Ovary (tissue), 9 donors: ENCODE results near the gene TANC1. TPM values are rescaled to one million over a fixed set of nuclear protein-coding genes. Genes with fewer than 3 reads are reported as not detected.

Source experiments
- DNase-seq, 5 donors: peaks; one replicate each; pipeline ENCODE4 v3.0.0-alpha.2; 2019 to 2020
- H3K27ac ChIP-seq, 2 donors: fragments of 200-600 bp; one replicate each; pipeline versions ENCODE4 v1.5.1 to v1.8.0; 2019 to 2022
- H3K27me3 ChIP-seq: fragments of 200-600 bp; one replicate; pipeline ENCODE4 v1.8.0; 2022
- H3K36me3 ChIP-seq: fragments of 200-600 bp; sonication (generic); one replicate; pipeline ENCODE4 v1.5.1; 2019
- H3K4me1 ChIP-seq: one replicate; pipeline ENCODE4 v1.8.1; 2013; ENCODE audit warnings: mild to moderate bottlenecking, moderate library complexity; ENCODE audit not compliant: insufficient read depth
- H3K4me3 ChIP-seq: fragments of 200-600 bp; sonication (generic); one replicate; pipeline ENCODE4 v1.5.1; 2017
- H3K9me3 ChIP-seq, 2 donors: fragments of 200-600 bp in 1 of 2; sonication (generic) in 1 of 2; one replicate each; pipeline versions ENCODE4 v1.5.1 to v1.8.1; 2013 to 2019; ENCODE audit warnings: mild to moderate bottlenecking in 1 of 2, moderate library complexity in 1 of 2
- EP300 ChIP-seq: sonication (generic); formaldehyde crosslinking; IDR thresholded peaks from one replicate; pipeline ENCODE4 v1.6.1; 2017; ENCODE audit warnings: antibody characterized with exemption
- POLR2A ChIP-seq: fragments of 450-650 bp; IDR thresholded peaks from one replicate; pipeline ENCODE4 v1.6.1; 2017; ENCODE audit warnings: antibody characterized with exemption, mild to moderate bottlenecking, moderate library complexity
- WGBS, 3 donors: extraction: QIAGEN DNeasy Blood & Tissue Kit in 1 of 3; methylation state at CpG; one replicate each; pipeline versions ENCODE4 v1.1.5 to v1.1.7; 2013 to 2017; 5-methylcytosine and 5-hydroxymethylcytosine counted together
- intact Hi-C, 4 donors: fragments of 100-400 bp; cut with DNase I; formaldehyde crosslinking; loops; one replicate each; pipeline versions ENCODE4 v1.11.0 to v1.15.1; 2022 to 2023
- polyA plus RNA-seq, 2 donors: library from polyadenylated mRNA; stranded (reverse); fragments of 200-250 nt in 1 of 2; fragments of 350-450 nt in 1 of 2; fragmentation: Illumina TruSeq in 1 of 2; extraction: RNeasy Lipid Tissue Mini Kit (QIAGEN cat#74804) in 1 of 2; gene quantifications; one replicate each; pipeline ENCODE4 v1.2.3, GENCODE V29; 2013 to 2014
- total RNA-seq, 7 donors: library from RNA; depleted of rRNA in 2 of 7; stranded (reverse); fragments of >200 nt in 2 of 7; fragmentation: NEBNext Ultra II Directional in 3 of 7; extraction: Animal tissue kit (Norgen Biotek cat#: 25700) in 3 of 7; gene quantifications; one replicate each; pipeline versions ENCODE4 v1.1.0 to v1.2.4, GENCODE V29; 2016 to 2023
- TF ChIP-seq, protein P1 (sequence below), 3 donors: fragments of 450-650 bp in 2 of 3; fragments of 200-600 bp in 1 of 3; IDR thresholded peaks; one replicate each; pipeline versions ENCODE4 v1.5.1 to v1.8.0; 2016 to 2022; ENCODE audit warnings: antibody characterized with exemption in 3 of 3, mild to moderate bottlenecking in 1 of 3
- donor health status: DM: no; HTN: no; CAD: no; lungs with moderate emphysema.
- donor health status: DM: no; HTN: no; CAD: no.
- donor health status: Bipolar disorder and iron deficiency.
- donor health status: DM: yes; HTN: yes; CAD: no.
- donor health status: DM: no; HTN: no; CAD: no.
- donor health status: DM: yes; HTN: yes; CAD: no.

TANC1 gene
- total and polyA plus RNA-seq, 9 donors, result 12.2 to 39.2 (median 25.8) TPM

DNA sequence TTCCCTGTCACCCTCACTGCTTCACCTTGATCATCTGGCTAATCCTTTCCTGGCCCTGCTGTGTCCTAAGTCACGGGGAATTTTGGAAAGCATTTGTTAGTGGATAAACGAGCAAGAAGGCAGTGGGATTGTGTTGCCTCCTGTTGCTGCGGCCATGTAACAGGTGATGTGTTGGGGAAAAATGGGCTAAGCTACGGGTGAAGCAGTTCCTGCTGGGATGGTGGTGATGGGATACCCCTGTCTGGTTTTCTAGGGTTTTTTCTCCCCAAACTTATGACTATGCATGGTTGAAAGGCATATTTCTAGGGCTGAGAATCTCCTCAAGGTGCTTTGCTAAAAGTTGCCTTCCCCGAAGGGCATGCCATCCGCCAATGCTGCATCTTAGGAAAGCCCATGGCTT lies 249.9 kb downstream of the TANC1 start:
- DNase-seq, result no peak
- TF ChIP-seq, protein P1, sequence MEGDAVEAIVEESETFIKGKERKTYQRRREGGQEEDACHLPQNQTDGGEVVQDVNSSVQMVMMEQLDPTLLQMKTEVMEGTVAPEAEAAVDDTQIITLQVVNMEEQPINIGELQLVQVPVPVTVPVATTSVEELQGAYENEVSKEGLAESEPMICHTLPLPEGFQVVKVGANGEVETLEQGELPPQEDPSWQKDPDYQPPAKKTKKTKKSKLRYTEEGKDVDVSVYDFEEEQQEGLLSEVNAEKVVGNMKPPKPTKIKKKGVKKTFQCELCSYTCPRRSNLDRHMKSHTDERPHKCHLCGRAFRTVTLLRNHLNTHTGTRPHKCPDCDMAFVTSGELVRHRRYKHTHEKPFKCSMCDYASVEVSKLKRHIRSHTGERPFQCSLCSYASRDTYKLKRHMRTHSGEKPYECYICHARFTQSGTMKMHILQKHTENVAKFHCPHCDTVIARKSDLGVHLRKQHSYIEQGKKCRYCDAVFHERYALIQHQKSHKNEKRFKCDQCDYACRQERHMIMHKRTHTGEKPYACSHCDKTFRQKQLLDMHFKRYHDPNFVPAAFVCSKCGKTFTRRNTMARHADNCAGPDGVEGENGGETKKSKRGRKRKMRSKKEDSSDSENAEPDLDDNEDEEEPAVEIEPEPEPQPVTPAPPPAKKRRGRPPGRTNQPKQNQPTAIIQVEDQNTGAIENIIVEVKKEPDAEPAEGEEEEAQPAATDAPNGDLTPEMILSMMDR (IDR thresholded peaks at IDR 0.05), result no peak
- TF ChIP-seq EP300, result no peak
- TF ChIP-seq POLR2A, result no peak
- H3K36me3 ChIP-seq, result no peaks in the 10 kb centered on the region
- intact Hi-C loops, result no loop called here
- no peaks in the 10 kb centered on the region for H3K4me1 ChIP-seq
- no peak overlapping the region for H3K4me3 ChIP-seq
- H3K27me3 ChIP-seq, result no peaks in the 10 kb centered on the region
- 94 to 95% (median 94%) methylated on average over 6 of the region's 6 CpGs for WGBS, 3 donors
- H3K27ac ChIP-seq, result no peak overlapping the region
- no peaks in the 10 kb centered on the region for H3K9me3 ChIP-seq

DNA sequence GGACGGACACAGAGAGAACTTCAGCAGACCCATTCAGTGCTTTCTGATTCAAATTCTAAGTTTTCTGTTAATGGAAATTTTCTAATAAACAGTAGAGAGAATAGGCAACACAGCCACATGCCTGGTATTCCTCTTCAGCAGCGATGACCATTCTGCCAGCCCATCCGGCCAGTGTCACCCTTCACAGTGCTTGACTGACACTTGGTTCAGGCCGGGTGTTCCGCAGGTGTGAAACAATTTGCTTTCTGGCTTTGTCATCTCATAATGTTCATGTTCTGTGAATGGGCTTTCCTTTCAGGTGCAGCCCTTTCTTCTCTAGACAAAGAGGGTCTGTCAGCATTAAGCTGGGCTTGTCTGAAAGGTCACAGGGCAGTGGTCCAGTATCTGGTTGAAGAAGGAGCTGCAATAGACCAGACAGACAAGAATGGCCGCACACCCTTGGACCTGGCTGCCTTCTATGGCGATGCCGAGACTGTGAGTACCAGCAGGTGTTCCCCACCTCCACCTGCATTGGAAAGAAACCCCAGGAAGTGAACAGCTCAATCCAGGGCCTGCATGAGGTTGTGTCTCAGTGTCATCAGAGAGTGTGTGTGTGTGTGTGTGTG lies 251.1 kb downstream of the TANC1 start:
- Histone ChIP-seq H3K27me3 (no peaks in the 10 kb centered on the region), H3K27ac (no peak overlapping the region), H3K9me3 (no peaks in the 10 kb centered on the region), H3K4me3 (no peak overlapping the region), H3K4me1 (no peaks in the 10 kb centered on the region), H3K36me3 (no peaks in the 10 kb centered on the region)
- DNase-seq, result no peak
- 95 to 98% (median 96%) methylated on average over 8 of the region's 8 CpGs for WGBS, 3 donors
- TF ChIP-seq POLR2A (no peak), EP300 (no peak)
- TF ChIP-seq, protein P1 (IDR thresholded peaks at IDR 0.05), result no peak
- intact Hi-C loops, result no loop called here

DNA sequence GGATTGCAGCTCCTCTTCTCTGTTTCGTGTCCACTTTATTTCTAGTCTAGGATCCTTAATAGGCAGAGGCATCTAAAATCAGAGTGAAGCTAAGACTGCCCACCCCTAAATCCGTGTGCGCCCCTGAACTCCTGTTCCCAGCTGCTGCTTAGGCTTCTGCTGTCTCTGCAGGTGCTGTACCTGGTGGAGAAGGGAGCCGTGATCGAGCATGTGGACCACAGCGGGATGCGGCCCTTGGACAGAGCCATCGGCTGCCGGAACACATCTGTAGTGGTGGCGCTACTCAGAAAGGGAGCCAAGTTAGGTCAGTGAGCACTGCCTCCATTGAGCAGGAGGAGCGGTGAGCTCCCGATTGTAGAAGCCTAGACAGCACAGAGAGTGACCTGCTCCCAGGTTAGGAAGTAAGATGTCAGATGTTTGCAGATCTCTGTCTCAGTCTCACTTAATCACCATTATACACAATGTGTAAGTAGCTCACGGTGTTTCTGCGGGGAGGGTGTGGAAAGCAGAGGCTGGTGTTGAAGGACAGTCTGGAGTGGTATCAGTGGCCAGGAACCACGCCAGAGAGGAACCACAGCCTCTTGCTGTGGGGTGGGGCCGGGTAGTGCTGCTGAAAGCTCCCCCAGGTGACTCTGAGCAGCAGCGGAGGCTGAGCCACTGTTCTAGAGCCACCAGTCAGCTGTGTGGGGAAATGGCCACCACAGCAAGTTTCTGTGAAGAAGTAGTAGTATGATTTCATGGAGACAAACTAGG lies 255.8 kb downstream of the TANC1 start:
- H3K27me3 ChIP-seq, result no peaks in the 10 kb centered on the region
- no peak overlapping the region for H3K27ac ChIP-seq
- intact Hi-C loops, result no loop called here
- DNase-seq, result no peak
- H3K4me3 ChIP-seq, result no peak overlapping the region
- 93 to 95% (median 94%) methylated on average over 17 of the region's 17 CpGs for whole genome bisulfite sequencing, 3 donors
- no peak for TF ChIP-seq EP300
- TF ChIP-seq, protein P1 (IDR thresholded peaks at IDR 0.05), result no peak
- no peak for TF ChIP-seq POLR2A
- no peaks in the 10 kb centered on the region for H3K4me1 ChIP-seq
- no peaks in the 10 kb centered on the region for H3K9me3 ChIP-seq
- no peaks in the 10 kb centered on the region for H3K36me3 ChIP-seq

DNA sequence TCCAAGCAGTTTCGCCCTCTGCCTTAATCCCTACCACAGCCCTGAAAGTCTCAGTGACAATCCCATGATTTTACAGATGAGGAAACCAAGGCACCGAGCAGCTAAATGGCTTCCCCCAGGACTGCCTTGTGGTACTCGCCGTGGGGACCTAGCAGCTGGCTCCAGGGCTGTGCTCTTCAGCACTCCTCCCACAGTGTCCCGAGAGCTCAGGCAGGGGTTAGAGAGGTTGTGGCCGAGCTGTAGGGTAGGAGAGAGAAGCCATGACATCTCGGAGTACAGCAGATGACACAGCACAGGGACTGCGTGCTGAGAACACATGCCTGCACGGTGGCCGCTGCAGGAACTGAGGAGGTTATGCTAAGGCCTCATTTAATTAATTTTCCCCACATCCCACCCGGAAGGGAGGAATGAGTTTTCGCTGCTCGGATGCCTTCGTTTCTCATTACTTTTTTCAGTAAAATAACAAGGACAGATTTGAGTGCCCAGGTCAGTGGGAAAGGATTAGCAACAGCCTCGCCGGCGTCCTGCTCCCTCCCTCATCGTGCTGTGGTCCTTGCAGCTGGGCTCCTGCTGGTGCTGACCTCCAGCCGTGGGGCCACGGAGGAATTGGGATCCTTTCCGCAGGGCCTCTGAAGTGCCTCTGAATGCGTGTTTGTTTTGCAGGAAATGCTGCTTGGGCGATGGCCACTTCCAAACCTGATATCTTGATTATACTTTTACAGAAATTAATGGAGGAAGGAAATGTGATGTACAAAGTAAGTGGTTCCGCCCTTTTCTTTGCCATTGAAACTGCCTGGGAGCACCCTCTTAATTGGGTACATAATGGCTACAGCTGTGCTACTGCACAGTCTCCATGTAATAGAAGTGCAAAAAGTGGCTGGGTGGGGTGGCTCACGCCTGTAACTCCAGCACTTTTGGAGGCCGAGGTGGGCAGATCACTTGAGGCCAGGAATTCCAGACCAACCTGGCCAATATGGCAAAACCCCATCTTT lies 256.9 kb downstream of the TANC1 start:
- H3K4me1 ChIP-seq, result no peaks in the 10 kb centered on the region
- TF ChIP-seq POLR2A, result no peak
- no peak for TF ChIP-seq EP300
- TF ChIP-seq, protein P1 (IDR thresholded peaks at IDR 0.05), result no peak
- H3K27me3 ChIP-seq, result no peaks in the 10 kb centered on the region
- 82 to 88% (median 86%) methylated on average over 26 of the region's 26 CpGs for WGBS, 3 donors
- no peaks in the 10 kb centered on the region for H3K36me3 ChIP-seq
- DNase-seq, result no peak
- H3K27ac ChIP-seq, result no peak overlapping the region
- no peak overlapping the region for H3K4me3 ChIP-seq
- intact Hi-C loops, result no loop called here
- H3K9me3 ChIP-seq, result no peaks in the 10 kb centered on the region
